ENCODE data around the gene RRAS2. TPM values are rescaled to one million over a fixed set of nuclear protein-coding genes. Genes with fewer than 3 reads are reported as not detected.
"Not testable (repeated sequence)": the region's sequence is repeated elsewhere in the genome, so short reads cannot be mapped to it uniquely, and the experiment has no call there.

Gene RRAS2
- total RNA-seq, result 10 to 100 TPM; 49.2 to 56.9 (median 53.8) TPM

DNA sequence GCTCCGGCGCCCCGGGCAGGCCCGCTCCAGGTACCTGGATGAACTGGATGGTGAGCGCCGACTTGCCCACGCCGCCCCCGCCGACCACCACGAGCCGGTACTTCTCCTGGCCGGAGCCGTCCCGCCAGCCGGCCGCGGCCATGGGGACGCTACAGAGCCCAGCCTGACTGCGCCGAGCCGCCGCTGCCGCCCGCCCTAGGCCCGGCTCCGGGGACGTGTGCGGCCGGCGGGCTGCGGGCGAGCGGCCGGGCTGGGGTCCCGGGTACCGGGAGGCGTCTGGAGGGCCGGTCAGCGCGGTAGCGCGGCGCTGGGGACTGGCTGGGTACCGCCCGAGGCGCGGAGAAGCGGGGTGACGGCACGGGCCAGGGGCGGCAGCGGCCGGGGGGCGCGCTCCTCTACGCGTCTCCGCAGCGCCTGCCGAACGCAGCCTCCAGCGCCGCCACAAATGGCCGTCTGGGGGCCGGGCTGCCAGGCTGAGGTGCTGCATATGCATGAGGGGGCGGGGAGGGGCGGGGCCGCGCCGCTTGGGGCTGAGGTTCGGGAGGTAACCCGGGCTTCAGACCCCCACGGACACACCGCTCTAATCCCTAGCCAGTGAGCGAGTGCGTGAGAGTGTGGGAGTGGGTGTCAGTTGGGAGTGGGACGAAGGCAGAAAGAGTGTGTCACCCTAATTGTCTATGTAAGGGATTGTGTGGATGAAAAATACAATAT lies at the start of gene RRAS2:
RRAS2 (minus strand) TSS at position 455 of the 711 bp plus-strand sequence; CDS start at position 142, 313 bp downstream.
- peak; percentile 94 to 95 for ATAC-seq
- H3K4me1 Mint-ChIP-seq (ENCODE audit: low read depth), result peaks cover 26% of the 10 kb centered on the region
- H3K27me3 Mint-ChIP-seq (ENCODE audit: low read depth), result no peaks in the 10 kb centered on the region
- DNase-seq, result peak; percentile 74
- peak within 1 kb of the TSS; percentile 95 for H3K4me3 Mint-ChIP-seq
- peaks cover 8% of the 10 kb centered on the region for H3K36me3 Mint-ChIP-seq (ENCODE audit: insufficient read depth)
- no peaks in the 10 kb centered on the region for H3K9me3 Mint-ChIP-seq

GRCh38 chr11:14408612-14409011 lies 49.6 kb upstream of the RRAS2 start:
- Mint-ChIP-seq H3K4me3 (no peak overlapping the region), H3K36me3 (ENCODE audit: insufficient read depth) (no peaks in the 10 kb centered on the region), H3K4me1 (ENCODE audit: low read depth) (peaks cover 12% of the 10 kb centered on the region), H3K9me3 (no peaks in the 10 kb centered on the region), H3K27me3 (ENCODE audit: low read depth) (no peaks in the 10 kb centered on the region)
- ATAC-seq (no peak), DNase-seq (no peak)

DNA sequence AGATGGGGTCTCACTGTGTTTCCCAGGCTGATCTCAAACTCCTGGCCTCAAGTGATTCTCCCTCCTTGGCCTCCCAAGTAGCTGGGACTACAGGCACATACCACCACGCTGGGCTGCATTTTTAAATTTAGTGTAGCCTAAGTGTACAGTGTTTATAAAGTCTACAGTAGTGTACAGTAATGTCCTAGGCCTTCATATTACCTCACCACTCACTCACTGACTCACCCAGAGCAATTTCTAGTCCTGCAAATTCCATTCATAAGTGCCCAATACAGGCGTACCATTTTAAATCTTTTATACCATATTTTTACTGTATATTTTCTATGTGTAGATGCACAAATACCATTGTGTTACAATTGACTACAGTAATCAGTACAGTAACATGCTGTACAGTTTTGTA lies 47.1 kb upstream of the RRAS2 start:
- not testable (repeated sequence) for H3K9me3 Mint-ChIP-seq; H3K27me3 Mint-ChIP-seq (ENCODE audit: low read depth); DNase-seq; H3K4me1 Mint-ChIP-seq (ENCODE audit: low read depth); H3K4me3 Mint-ChIP-seq; ATAC-seq; H3K36me3 Mint-ChIP-seq (ENCODE audit: insufficient read depth)

DNA sequence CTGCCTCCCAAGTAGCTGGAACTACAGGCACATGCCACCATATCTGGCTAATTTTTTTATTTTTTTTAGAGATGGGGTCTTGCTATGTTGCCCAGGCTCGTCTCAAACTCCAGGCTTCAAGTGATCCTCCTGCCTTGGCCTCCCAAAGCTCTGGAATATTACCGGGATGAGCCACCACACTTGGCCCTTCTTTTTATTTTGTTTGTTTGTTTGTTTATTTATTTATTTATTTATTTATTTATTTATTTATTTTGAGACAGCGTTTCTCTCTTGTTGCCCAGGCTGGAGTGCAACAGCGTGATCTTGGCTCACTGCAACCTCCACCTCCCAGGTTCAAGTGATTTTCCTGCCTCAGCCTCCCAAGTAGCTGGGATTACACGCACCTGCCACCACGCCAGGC lies 44.5 kb upstream of the RRAS2 start:
- not testable (repeated sequence) for H3K36me3 Mint-ChIP-seq (ENCODE audit: insufficient read depth); H3K4me1 Mint-ChIP-seq (ENCODE audit: low read depth); H3K9me3 Mint-ChIP-seq; H3K27me3 Mint-ChIP-seq (ENCODE audit: low read depth); H3K4me3 Mint-ChIP-seq; ATAC-seq; DNase-seq

DNA sequence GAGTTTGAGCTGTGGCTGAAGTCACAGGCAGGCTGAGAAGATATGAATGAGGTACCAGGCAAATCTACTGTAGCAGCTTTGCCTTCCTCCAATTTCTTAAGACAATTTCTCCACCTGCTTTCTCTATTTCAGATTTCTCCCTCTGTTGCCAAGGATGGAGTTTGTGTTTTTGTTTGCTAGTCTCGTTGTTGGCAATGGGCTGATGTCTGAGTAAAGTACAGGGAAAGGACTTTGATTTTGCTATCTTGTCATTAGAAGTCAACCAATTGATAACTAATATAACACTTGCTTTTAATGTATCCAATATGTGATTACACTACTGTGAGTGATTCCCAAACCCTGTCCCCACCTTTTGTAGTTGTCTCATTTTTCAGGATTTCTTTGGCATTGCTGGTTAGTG lies 40.1 kb upstream of the RRAS2 start:
- H3K9me3 Mint-ChIP-seq, result no peaks in the 10 kb centered on the region
- peaks cover under 1% of the 10 kb centered on the region for H3K4me1 Mint-ChIP-seq (ENCODE audit: low read depth)
- DNase-seq, result no peak
- H3K27me3 Mint-ChIP-seq (ENCODE audit: low read depth), result no peaks in the 10 kb centered on the region
- H3K4me3 Mint-ChIP-seq, result no peak overlapping the region
- no peak for ATAC-seq
- H3K36me3 Mint-ChIP-seq (ENCODE audit: insufficient read depth), result no peaks in the 10 kb centered on the region

DNA sequence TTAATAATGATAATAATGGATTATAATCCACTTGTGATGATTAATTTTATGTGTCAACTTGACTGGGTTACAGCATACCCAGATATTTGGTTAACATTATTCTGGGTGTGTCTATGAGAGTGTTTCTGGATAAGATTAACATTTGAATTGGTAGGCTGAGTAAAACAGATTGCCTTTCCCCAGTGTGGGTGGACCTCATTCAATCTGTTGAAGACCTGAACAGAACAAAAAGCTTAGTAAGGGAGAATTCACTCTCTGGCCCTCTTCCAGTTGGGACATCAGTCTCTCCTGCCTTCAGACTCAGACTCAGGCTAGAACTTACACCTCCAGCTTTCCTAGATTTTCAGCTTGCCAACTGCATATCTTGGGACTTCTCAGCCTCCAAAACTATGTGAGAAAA lies 37.3 kb upstream of the RRAS2 start:
- Mint-ChIP-seq H3K4me3 (no peak overlapping the region), H3K4me1 (ENCODE audit: low read depth) (peaks cover 4% of the 10 kb centered on the region), H3K9me3 (no peaks in the 10 kb centered on the region), H3K36me3 (ENCODE audit: insufficient read depth) (no peaks in the 10 kb centered on the region), H3K27me3 (ENCODE audit: low read depth) (no peaks in the 10 kb centered on the region)
- ATAC-seq (no peak), DNase-seq (no peak)

DNA sequence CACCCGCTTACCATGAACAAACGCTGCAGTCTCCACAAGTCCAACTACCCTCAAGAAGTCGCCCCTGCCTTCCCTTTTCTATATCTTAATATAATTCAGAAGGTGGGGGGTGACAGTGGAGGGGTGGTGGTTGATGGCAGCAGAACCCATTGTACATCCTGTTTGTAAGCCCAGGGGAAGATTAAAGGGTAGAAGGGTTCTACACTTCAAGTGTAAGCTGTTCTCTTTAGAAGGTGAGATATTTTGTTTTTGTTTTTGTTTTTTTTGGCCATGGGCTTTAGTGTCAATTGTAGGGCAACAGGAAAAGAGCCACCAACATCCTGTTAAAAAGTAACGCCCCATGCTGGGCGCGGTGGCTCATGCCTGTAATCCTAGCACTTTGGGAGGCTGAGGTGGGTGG lies 34.9 kb upstream of the RRAS2 start:
- no peaks in the 10 kb centered on the region for H3K36me3 Mint-ChIP-seq (ENCODE audit: insufficient read depth)

GRCh38 chr11:14393129-14393528 lies 34.1 kb upstream of the RRAS2 start:
- H3K27me3 Mint-ChIP-seq (ENCODE audit: low read depth), result no peaks in the 10 kb centered on the region
- no peaks in the 10 kb centered on the region for H3K36me3 Mint-ChIP-seq (ENCODE audit: insufficient read depth)
- H3K9me3 Mint-ChIP-seq, result no peaks in the 10 kb centered on the region
- H3K4me1 Mint-ChIP-seq (ENCODE audit: low read depth), result peaks cover 4% of the 10 kb centered on the region
- H3K4me3 Mint-ChIP-seq, result no peak overlapping the region
- ATAC-seq (no peak), DNase-seq (no peak)

More for the DNA sequence above, 34.9 kb upstream of the RRAS2 start:
- ATAC-seq (no peak), DNase-seq (no peak)
- H3K4me3 Mint-ChIP-seq, result no peak overlapping the region
- peaks cover 4% of the 10 kb centered on the region for H3K4me1 Mint-ChIP-seq (ENCODE audit: low read depth)
- no peaks in the 10 kb centered on the region for H3K27me3 Mint-ChIP-seq (ENCODE audit: low read depth)
- no peaks in the 10 kb centered on the region for H3K9me3 Mint-ChIP-seq

DNA sequence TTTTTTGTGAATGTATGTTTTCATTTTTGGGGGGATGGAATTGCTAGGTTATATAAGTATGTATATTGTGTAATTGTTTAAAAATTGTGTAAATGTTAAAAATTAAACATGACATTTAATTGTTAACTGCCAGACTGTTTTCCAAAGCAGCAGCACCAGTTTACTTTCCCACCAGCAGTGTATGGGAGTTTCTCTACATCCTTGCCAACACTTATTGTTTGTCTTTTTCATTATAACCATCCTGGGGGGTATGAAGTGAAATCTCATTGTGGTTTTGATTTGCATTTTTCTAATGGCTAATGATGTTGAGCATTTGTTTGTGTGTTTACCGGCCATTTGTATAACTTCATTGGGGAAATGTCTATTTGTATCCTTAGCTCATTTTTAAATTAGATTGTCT lies 31.7 kb upstream of the RRAS2 start:
- Mint-ChIP-seq H3K4me1 (ENCODE audit: low read depth) (peaks cover 4% of the 10 kb centered on the region), H3K36me3 (ENCODE audit: insufficient read depth) (no peaks in the 10 kb centered on the region), H3K4me3 (no peak overlapping the region), H3K9me3 (no peaks in the 10 kb centered on the region), H3K27me3 (ENCODE audit: low read depth) (no peaks in the 10 kb centered on the region)
- DNase-seq (no peak), ATAC-seq (no peak)

GRCh38 chr11:14388352-14388751 lies 29.4 kb upstream of the RRAS2 start:
- ATAC-seq (no peak), DNase-seq (no peak)
- H3K4me1 Mint-ChIP-seq (ENCODE audit: low read depth), result no peaks in the 10 kb centered on the region
- no peaks in the 10 kb centered on the region for H3K36me3 Mint-ChIP-seq (ENCODE audit: insufficient read depth)
- H3K27me3 Mint-ChIP-seq (ENCODE audit: low read depth), result no peaks in the 10 kb centered on the region
- no peaks in the 10 kb centered on the region for H3K9me3 Mint-ChIP-seq
- no peak overlapping the region for H3K4me3 Mint-ChIP-seq

DNA sequence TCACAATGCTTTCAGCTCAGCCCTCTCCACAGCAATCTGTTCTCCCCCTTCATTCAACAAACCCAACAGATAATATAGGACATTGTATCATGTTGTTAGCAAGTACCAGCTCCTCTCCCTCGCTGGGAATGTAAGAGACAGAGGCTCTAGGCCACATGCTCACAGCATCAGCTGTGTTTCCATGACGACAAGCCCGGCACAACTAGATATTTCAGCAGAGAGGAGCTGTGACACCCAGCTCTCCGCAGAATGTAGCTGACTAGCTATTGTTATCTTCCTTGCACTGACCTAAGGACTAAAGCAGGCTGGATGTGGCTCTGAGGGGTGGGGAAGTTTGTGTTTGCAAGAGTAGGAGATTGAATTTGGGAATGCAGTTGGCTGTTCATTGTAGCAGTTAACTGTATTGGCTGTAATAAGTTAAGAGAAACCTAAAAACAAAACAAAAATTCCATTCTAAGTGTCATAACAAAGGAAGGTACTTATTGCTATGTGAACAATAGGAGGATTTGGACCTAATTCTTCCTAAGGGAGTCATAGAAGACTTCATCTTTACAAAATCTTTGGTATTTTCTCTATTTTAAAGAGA lies 28.0 kb upstream of the RRAS2 start:
- Mint-ChIP-seq H3K4me3 (no peak overlapping the region), H3K27me3 (ENCODE audit: low read depth) (no peaks in the 10 kb centered on the region), H3K36me3 (ENCODE audit: insufficient read depth) (no peaks in the 10 kb centered on the region), H3K9me3 (no peaks in the 10 kb centered on the region), H3K4me1 (ENCODE audit: low read depth) (no peaks in the 10 kb centered on the region)
- no peak for ATAC-seq
- no peak for DNase-seq

- no peak for ATAC-seq
- Mint-ChIP-seq H3K27me3 (ENCODE audit: low read depth) (peaks cover 6% of the 10 kb centered on the region), H3K4me1 (ENCODE audit: low read depth) (peaks cover 3% of the 10 kb centered on the region), H3K4me3 (no peak overlapping the region), H3K36me3 (ENCODE audit: insufficient read depth) (no peaks in the 10 kb centered on the region), H3K9me3 (no peaks in the 10 kb centered on the region)
- no peak for DNase-seq
These were observed 27.1 kb upstream of the RRAS2 start for GRCh38 chr11:14386081-14386480.

- Mint-ChIP-seq H3K9me3 (no peaks in the 10 kb centered on the region), H3K27me3 (ENCODE audit: low read depth) (peaks cover 9% of the 10 kb centered on the region), H3K4me1 (ENCODE audit: low read depth) (peaks cover 4% of the 10 kb centered on the region), H3K4me3 (no peak overlapping the region), H3K36me3 (ENCODE audit: insufficient read depth) (no peaks in the 10 kb centered on the region)
- ATAC-seq (no peak), DNase-seq (no peak)
These were observed 25.4 kb upstream of the RRAS2 start for GRCh38 chr11:14384338-14384737.

- ATAC-seq, result no peak
- Mint-ChIP-seq H3K27me3 (ENCODE audit: low read depth) (peaks cover 9% of the 10 kb centered on the region), H3K4me3 (no peak overlapping the region), H3K4me1 (ENCODE audit: low read depth) (peaks cover 4% of the 10 kb centered on the region), H3K9me3 (no peaks in the 10 kb centered on the region), H3K36me3 (ENCODE audit: insufficient read depth) (no peaks in the 10 kb centered on the region)
- DNase-seq, result no peak
These were observed 23.0 kb upstream of the RRAS2 start for GRCh38 chr11:14381968-14382367.

- Mint-ChIP-seq H3K36me3 (ENCODE audit: insufficient read depth) (no peaks in the 10 kb centered on the region), H3K4me3 (peak overlapping the region; percentile 76), H3K27me3 (ENCODE audit: low read depth) (peaks cover 9% of the 10 kb centered on the region), H3K9me3 (no peaks in the 10 kb centered on the region), H3K4me1 (ENCODE audit: low read depth) (peaks cover 4% of the 10 kb centered on the region)
- peak; percentile 88 to 92 for ATAC-seq
- DNase-seq, result peak; percentile 27
These were observed 22.1 kb upstream of the RRAS2 start for GRCh38 chr11:14380947-14381561.

All from activated T-cell treated with anti-CD3 and anti-CD28 coated beads, Interleukin-2, amount 50 U/mL, for 4 hours (primary cell).